ENCODE data around the gene HOXB3.

GRCh38 chr17:48605991-48606891, 16.2 kb upstream of the HOXB3 start:
- TF ChIP-seq CTCF (IDR thresholded peaks at IDR 0.05) (no peak), POLR2A (IDR thresholded peaks at IDR 0.05) (no peak), EP300 (IDR thresholded peaks at IDR 0.05; ENCODE audit: low read depth) (no peak)

All from transverse colon (tissue), 3 donors.